Common myeloid progenitor, CD34-positive (primary cell): Measurements from ENCODE around the gene ZNF48.
"Not testable (repeated sequence)": the region's sequence is repeated elsewhere in the genome, so short reads cannot be mapped to it uniquely, and the experiment has no call there.

ENCODE experiments used
- CTCF ChIA-PET: fragments of 350-600 bp; sonication (Branson Sonifier 250); formaldehyde crosslinking; loops from one replicate; lab custom pipeline; 2021; ENCODE audit warnings: antibody characterized with exemption; lab: Charles Lee
- POLR2A ChIA-PET: fragments of 350-600 bp; sonication (Branson Sonifier 250); formaldehyde crosslinking; loops from one replicate; lab custom pipeline; 2021; ENCODE audit warnings: antibody characterized with exemption; lab: Charles Lee
- DNase-seq, 3 donors: peaks; one replicate each; pipeline versions ENCODE4 v3.0.0 to v3.0.0-alpha.2; 2013
- H3K27ac ChIP-seq, 2 experiments: 1 replicate in 1 of 2; 2 replicates in 1 of 2; pipeline ENCODE4 v1.7.0; 2013; ENCODE audit warnings: inconsistent platforms in 2 of 2, low read length in 2 of 2, mild to moderate bottlenecking in 2 of 2, low read depth in 1 of 2, moderate library complexity in 1 of 2; ENCODE audit not compliant: severe bottlenecking in 2 of 2, insufficient read depth in 1 of 2, poor library complexity in 1 of 2
- H3K27me3 ChIP-seq, 5 experiments: replicated peaks in 2 of 5; 1 replicate in 3 of 5; 2 replicates in 2 of 5; pipeline versions ENCODE4 v1.6.1 to v1.7.0; 2013; ENCODE audit warnings: low read length in 4 of 5, mild to moderate bottlenecking in 2 of 5, moderate library complexity in 2 of 5, inconsistent platforms in 1 of 5; ENCODE audit not compliant: insufficient read depth in 5 of 5, control insufficient read depth in 4 of 5
- H3K36me3 ChIP-seq, 4 experiments: 1 replicate in 2 of 4; 2 replicates in 2 of 4; pipeline versions ENCODE4 v1.6.1 to v1.7.0; 2013; ENCODE audit warnings: low read length in 3 of 4, control low read depth in 1 of 4, mild to moderate bottlenecking in 1 of 4; ENCODE audit not compliant: control insufficient read depth in 4 of 4, insufficient read depth in 4 of 4
- H3K4me1 ChIP-seq, 4 experiments: 1 replicate in 3 of 4; 2 replicates in 1 of 4; pipeline versions ENCODE4 v1.6.1 to v1.7.1; 2013; ENCODE audit warnings: low read length in 3 of 4, mild to moderate bottlenecking in 3 of 4, control low read depth in 1 of 4, inconsistent platforms in 1 of 4, moderate library complexity in 1 of 4; ENCODE audit not compliant: control insufficient read depth in 4 of 4, insufficient read depth in 4 of 4; ENCODE audit errors: control extremely low read depth in 1 of 4
- H3K4me3 ChIP-seq, 7 experiments: 1 replicate in 4 of 7; 2 replicates in 3 of 7; pipeline versions ENCODE4 v1.5.1 to v1.7.0; 2013; ENCODE audit warnings: mild to moderate bottlenecking in 7 of 7, low read length in 6 of 7, moderate library complexity in 6 of 7, inconsistent platforms in 2 of 7, low read depth in 2 of 7, control low read depth in 1 of 7; ENCODE audit not compliant: insufficient read depth in 4 of 7, control insufficient read depth in 1 of 7; ENCODE audit errors: extremely low read depth in 1 of 7
- H3K9me3 ChIP-seq, 5 experiments: 1 replicate in 4 of 5; 2 replicates in 1 of 5; pipeline versions ENCODE4 v1.6.1 to v1.7.1; 2013; ENCODE audit warnings: low read length in 4 of 5, mild to moderate bottlenecking in 2 of 5, inconsistent platforms in 1 of 5, low read depth in 1 of 5, moderate library complexity in 1 of 5; ENCODE audit not compliant: control insufficient read depth in 4 of 5, insufficient read depth in 2 of 5; ENCODE audit errors: control extremely low read depth in 1 of 5
- WGBS: methylation state at CpG from one replicate; pipeline ENCODE4 v1.1.5; 2013; ENCODE audit not compliant: insufficient coverage; 5-methylcytosine and 5-hydroxymethylcytosine counted together

ZNF48 gene

GRCh38 chr16:30396627-30397026 is 1.4 kb downstream of the ZNF48 start:
- WGBS, result 71% methylated on average over 1 of the region's 4 CpGs
- ChIA-PET POLR2A (interaction anchor here (0.6 to 2.3 kb wide), 4 partner anchors 11 to 677 kb away, joined by 3 to 11 read pairs (median 4); partner anchors contain the start of gene ZNF771), CTCF (interaction anchor here (0.9 to 10.8 kb wide), 6 partner anchors 13 to 26 kb away, joined by 3 to 97 read pairs (median 8); partner anchors contain the start of genes SEPTIN1, TBC1D10B and ZNF771)
- not testable (repeated sequence) for DNase-seq, H3K27me3 ChIP-seq, H3K9me3 ChIP-seq, H3K27ac ChIP-seq
- peaks cover 0 to 22% (median 14%) of the 10 kb centered on the region in 4 experiments for H3K36me3 ChIP-seq
- peak overlapping the region in 2 of 7 experiments; percentile 76 to 91 for H3K4me3 ChIP-seq
- peaks cover 7 to 46% (median 39%) of the 10 kb centered on the region in 4 experiments for H3K4me1 ChIP-seq

- H3K27me3 ChIP-seq, result no peaks in the 10 kb centered on the region
- H3K36me3 ChIP-seq, result peaks cover 0 to 22% (median 14%) of the 10 kb centered on the region in 4 experiments
- DNase-seq, result peak in 1 of 3 donors; percentile 46
- ChIA-PET CTCF (interaction anchor here (2.5 to 10.8 kb wide), 2 partner anchors 12 to 20 kb away, joined by 11 to 97 read pairs; partner anchors contain the start of gene ZNF771), POLR2A (interaction anchor here (0.7 kb wide), 1 partner anchor 75 kb away, joined by 3 read pairs; no protein-coding TSS in a partner anchor)
- 45% methylated on average over 3 of the region's 4 CpGs for WGBS
- no peak overlapping the region for H3K27ac ChIP-seq
- no peak overlapping the region for H3K4me3 ChIP-seq
- H3K4me1 ChIP-seq, result peaks cover 7 to 46% (median 39%) of the 10 kb centered on the region in 4 experiments
- H3K9me3 ChIP-seq, result no peaks in the 10 kb centered on the region
These were observed 1.8 kb downstream of the ZNF48 start for GRCh38 chr16:30397056-30397455.

- no peak for DNase-seq
- H3K9me3 ChIP-seq, result no peaks in the 10 kb centered on the region
- no peak overlapping the region for H3K27ac ChIP-seq
- 98% methylated on average over 38 of the region's 42 CpGs for WGBS
- CTCF ChIA-PET, result interaction anchor here (1.7 to 10.8 kb wide), 3 partner anchors 11 to 29 kb away, joined by 3 to 97 read pairs (median 8); partner anchors contain the start of gene ZNF771
- H3K4me1 ChIP-seq, result peaks cover 7 to 46% (median 39%) of the 10 kb centered on the region in 4 experiments
- peaks cover 0 to 22% (median 14%) of the 10 kb centered on the region in 4 experiments for H3K36me3 ChIP-seq
- POLR2A ChIA-PET, result no interaction called here
- H3K27me3 ChIP-seq, result no peaks in the 10 kb centered on the region
- no peak overlapping the region for H3K4me3 ChIP-seq
These were observed 2.8 kb downstream of the ZNF48 start for GRCh38 chr16:30397776-30398660.

- POLR2A ChIA-PET, result interaction anchor here (1.0 kb wide), 1 partner anchor 21 kb away, joined by 5 read pairs; no protein-coding TSS in a partner anchor
- Histone ChIP-seq H3K27ac (no peak overlapping the region), H3K27me3 (no peaks in the 10 kb centered on the region), H3K9me3 (no peaks in the 10 kb centered on the region), H3K4me3 (peak overlapping the region in 1 of 7 experiments; percentile 83), H3K36me3 (peaks cover 0 to 22% (median 14%) of the 10 kb centered on the region in 4 experiments), H3K4me1 (peaks cover 7 to 46% (median 39%) of the 10 kb centered on the region in 4 experiments)
- 93% methylated on average over 17 of the region's 23 CpGs for WGBS
- CTCF ChIA-PET, result interaction anchor here (0.9 to 10.8 kb wide), 7 partner anchors 10 to 30 kb away, joined by 3 to 97 read pairs (median 3); partner anchors contain the start of gene ZNF771
- DNase-seq, result no peak
These were observed 3.6 kb downstream of the ZNF48 start for GRCh38 chr16:30398661-30399434.

- POLR2A ChIA-PET, result interaction anchor here (1.0 kb wide), 1 partner anchor 22 kb away, joined by 5 read pairs; no protein-coding TSS in a partner anchor
- H3K9me3 ChIP-seq, result no peaks in the 10 kb centered on the region
- peak overlapping the region; percentile 79 to 87 for H3K27ac ChIP-seq
- CTCF ChIA-PET, result interaction anchor here (0.8 to 10.8 kb wide), 8 partner anchors 10 to 31 kb away, joined by 3 to 97 read pairs (median 4); partner anchors contain the start of genes SEPTIN1 and ZNF771
- peaks cover 5 to 40% (median 34%) of the 10 kb centered on the region in 4 experiments for H3K4me1 ChIP-seq
- 20% methylated on average over 12 of the region's 12 CpGs for WGBS
- H3K4me3 ChIP-seq, result peak overlapping the region; percentile 40 to 87 (median 76)
- no peak for DNase-seq
- H3K27me3 ChIP-seq, result no peaks in the 10 kb centered on the region
- peaks cover 0 to 22% (median 14%) of the 10 kb centered on the region in 4 experiments for H3K36me3 ChIP-seq
These were observed 4.4 kb downstream of the ZNF48 start for GRCh38 chr16:30399435-30400186.
